Liver (tissue), 3 donors: ENCODE results near the gene CMIP.

Source experiments
- CTCF ChIP-seq: fragments of 150-350 bp; IDR thresholded peaks from 2 replicates; pipeline ENCODE4 v1.5.1; 2017; ENCODE audit warnings: improper control_type of control experiment, low read depth, low read length; ENCODE audit not compliant: missing input control
- EGR1 ChIP-seq, 2 donors: IDR thresholded peaks; 2 replicates each; pipeline ENCODE4 v1.6.1; 2016 to 2018; ENCODE audit warnings: antibody characterized with exemption in 2 of 2, low read depth in 2 of 2
- FOXA1 ChIP-seq: IDR thresholded peaks from 2 replicates; pipeline ENCODE4 v1.6.1; 2016; ENCODE audit warnings: antibody characterized with exemption
- GABPA ChIP-seq, 2 donors: IDR thresholded peaks in 1 of 2; conservative IDR thresholded peaks in 1 of 2; 2 replicates each; pipeline ENCODE4 v1.6.1; 2016; ENCODE audit warnings: antibody characterized with exemption in 2 of 2, mild to moderate bottlenecking in 1 of 2, moderate library complexity in 1 of 2
- JUND ChIP-seq, 2 donors: IDR thresholded peaks; 2 replicates each; pipeline ENCODE4 v1.6.1; 2016; ENCODE audit warnings: antibody characterized with exemption in 2 of 2
- MAX ChIP-seq: IDR thresholded peaks from 2 replicates; pipeline ENCODE4 v1.6.1; 2016; ENCODE audit warnings: antibody characterized with exemption
- RAD21 ChIP-seq, 2 donors: IDR thresholded peaks; 2 replicates each; pipeline ENCODE4 v1.6.1; 2016; ENCODE audit warnings: antibody characterized with exemption in 2 of 2, mild to moderate bottlenecking in 2 of 2
- SP1 ChIP-seq: IDR thresholded peaks from 2 replicates; pipeline ENCODE4 v1.6.1; 2018; ENCODE audit warnings: antibody characterized with exemption, mild to moderate bottlenecking
- TAF1 ChIP-seq: conservative IDR thresholded peaks from 2 replicates; pipeline ENCODE4 v1.6.1; 2016; ENCODE audit warnings: antibody characterized with exemption, mild to moderate bottlenecking
- YY1 ChIP-seq: IDR thresholded peaks from 2 replicates; pipeline ENCODE4 v1.6.1; 2016; ENCODE audit warnings: antibody characterized with exemption, mild to moderate bottlenecking
- TF ChIP-seq, protein P1 (sequence below): IDR thresholded peaks from 2 replicates; pipeline ENCODE4 v1.6.1; 2016; ENCODE audit warnings: antibody characterized with exemption, mild to moderate bottlenecking
- donor health status: healthy.
- donor health status: healthy.

DNA sequence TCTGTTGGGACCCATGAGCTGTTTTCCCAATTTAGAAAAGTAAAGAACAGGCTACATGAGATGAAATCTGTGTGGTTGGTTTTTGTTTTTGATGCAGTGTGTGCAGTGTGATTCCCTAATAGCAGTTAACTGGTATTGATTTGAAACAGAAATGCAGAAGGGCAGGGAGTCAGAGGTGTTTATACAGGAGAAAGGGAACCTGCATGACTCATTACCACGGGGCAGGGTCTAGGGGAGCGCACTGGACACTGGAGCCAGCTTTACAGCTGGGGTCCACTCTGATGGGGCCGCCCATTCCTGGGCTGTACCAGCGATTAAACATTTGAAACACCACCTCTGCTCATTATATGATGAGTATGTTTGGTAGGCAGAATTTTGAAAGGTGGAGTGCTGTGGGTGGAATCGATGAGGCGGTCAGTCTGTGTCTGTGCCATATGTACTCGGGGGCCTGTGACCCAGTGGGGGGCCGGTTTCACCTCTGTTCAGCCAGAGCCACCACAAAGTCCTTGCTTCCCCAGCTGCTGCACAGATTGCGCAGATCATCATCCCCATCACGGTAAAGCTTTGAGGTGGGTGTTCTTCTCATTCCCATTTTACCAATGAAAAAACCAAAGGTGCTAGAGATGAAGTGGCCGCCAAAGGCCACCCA is 142.5 kb downstream of the CMIP start:
- TF ChIP-seq, protein P1, sequence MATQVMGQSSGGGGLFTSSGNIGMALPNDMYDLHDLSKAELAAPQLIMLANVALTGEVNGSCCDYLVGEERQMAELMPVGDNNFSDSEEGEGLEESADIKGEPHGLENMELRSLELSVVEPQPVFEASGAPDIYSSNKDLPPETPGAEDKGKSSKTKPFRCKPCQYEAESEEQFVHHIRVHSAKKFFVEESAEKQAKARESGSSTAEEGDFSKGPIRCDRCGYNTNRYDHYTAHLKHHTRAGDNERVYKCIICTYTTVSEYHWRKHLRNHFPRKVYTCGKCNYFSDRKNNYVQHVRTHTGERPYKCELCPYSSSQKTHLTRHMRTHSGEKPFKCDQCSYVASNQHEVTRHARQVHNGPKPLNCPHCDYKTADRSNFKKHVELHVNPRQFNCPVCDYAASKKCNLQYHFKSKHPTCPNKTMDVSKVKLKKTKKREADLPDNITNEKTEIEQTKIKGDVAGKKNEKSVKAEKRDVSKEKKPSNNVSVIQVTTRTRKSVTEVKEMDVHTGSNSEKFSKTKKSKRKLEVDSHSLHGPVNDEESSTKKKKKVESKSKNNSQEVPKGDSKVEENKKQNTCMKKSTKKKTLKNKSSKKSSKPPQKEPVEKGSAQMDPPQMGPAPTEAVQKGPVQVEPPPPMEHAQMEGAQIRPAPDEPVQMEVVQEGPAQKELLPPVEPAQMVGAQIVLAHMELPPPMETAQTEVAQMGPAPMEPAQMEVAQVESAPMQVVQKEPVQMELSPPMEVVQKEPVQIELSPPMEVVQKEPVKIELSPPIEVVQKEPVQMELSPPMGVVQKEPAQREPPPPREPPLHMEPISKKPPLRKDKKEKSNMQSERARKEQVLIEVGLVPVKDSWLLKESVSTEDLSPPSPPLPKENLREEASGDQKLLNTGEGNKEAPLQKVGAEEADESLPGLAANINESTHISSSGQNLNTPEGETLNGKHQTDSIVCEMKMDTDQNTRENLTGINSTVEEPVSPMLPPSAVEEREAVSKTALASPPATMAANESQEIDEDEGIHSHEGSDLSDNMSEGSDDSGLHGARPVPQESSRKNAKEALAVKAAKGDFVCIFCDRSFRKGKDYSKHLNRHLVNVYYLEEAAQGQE = no peak
- TF ChIP-seq CTCF = no peak
- no peak for TF ChIP-seq YY1
- no peak for TF ChIP-seq RAD21 (IDR thresholded peaks at IDR 0.05)
- TF ChIP-seq MAX = no peak
- TF ChIP-seq SP1 = no peak
- TF ChIP-seq EGR1 (IDR thresholded peaks at IDR 0.05; ENCODE audit: low read depth in 2 of 2) = no peak
- peak in 1 of 2 donors; percentile 72 for TF ChIP-seq JUND (IDR thresholded peaks at IDR 0.05)
- TF ChIP-seq GABPA (IDR thresholded peaks at IDR 0.05 in 1 of 2, conservative IDR thresholded peaks at IDR 0.05 in 1 of 2) = no peak
- TF ChIP-seq TAF1 = no peak
- no peak for TF ChIP-seq FOXA1
